GM12892 (cell line): ENCODE data around the gene UFD1.

ENCODE experiments used
- POLR2A ChIP-seq: IDR thresholded peaks from 2 replicates; pipeline ENCODE4 v1.6.1; 2011; ENCODE audit warnings: low read depth, low read length, control low read depth
- POLR2AphosphoS5 ChIP-seq: IDR thresholded peaks from 2 replicates; pipeline ENCODE4 v1.6.1; 2011; ENCODE audit warnings: low read depth, low read length, control low read depth
- TAF1 ChIP-seq: IDR thresholded peaks from 2 replicates; pipeline ENCODE4 v1.6.1; 2011; ENCODE audit warnings: low read depth, mild to moderate bottlenecking, control low read depth, low read length, borderline replicate concordance

GRCh38 chr22:19404676-19405075 lies 74.3 kb downstream of the UFD1 start:
- TF ChIP-seq POLR2A (no peak), TAF1 (no peak), POLR2AphosphoS5 (no peak)
